Measurements from ENCODE around the gene SPRED3. TPM values are rescaled to one million over a fixed set of nuclear protein-coding genes. Genes with fewer than 3 reads are reported as not detected.
A peak's percentile ranks its signal among the peaks of the same experiment; 100 is the strongest.
"Not testable (repeated sequence)": the region's sequence is repeated elsewhere in the genome, so short reads cannot be mapped to it uniquely, and the experiment has no call there.

Gene SPRED3
- total RNA-seq, 1 donor = 0.10 TPM

DNA sequence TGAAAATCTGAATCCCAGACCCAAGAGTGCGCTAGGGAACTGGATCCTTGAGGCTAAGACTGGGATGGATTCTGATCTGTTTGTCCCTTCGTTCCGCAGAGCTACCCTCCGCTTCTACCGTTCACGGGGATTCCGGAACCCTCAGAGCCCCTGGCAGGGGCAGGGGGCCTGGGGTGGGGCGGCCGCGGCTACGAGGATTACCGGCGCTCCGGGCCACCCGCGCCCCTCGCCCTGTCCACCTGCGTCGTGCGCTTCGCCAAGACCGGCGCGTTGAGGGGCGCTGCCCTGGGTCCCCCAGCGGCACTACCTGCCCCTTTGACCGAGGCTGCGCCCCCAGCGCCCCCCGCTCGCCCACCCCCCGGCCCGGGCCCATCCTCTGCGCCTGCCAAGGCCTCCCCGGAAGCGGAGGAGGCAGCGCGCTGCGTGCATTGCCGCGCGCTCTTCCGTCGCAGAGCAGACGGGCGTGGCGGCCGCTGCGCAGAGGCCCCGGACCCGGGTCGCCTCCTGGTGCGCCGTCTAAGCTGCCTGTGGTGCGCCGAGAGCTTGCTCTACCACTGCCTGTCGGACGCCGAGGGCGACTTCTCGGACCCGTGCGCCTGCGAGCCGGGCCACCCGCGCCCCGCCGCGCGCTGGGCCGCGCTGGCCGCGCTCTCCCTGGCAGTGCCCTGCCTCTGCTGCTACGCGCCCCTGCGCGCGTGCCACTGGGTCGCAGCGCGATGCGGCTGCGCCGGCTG is 7.1 kb downstream of the SPRED3 start:
- Histone ChIP-seq H3K4me3 (ENCODE audit: low read length) (peak overlapping the region; percentile 19), H3K4me1 (ENCODE audit: insufficient read depth, low read length) (peaks cover 10% of the 10 kb centered on the region), H3K27me3 (ENCODE audit: insufficient read depth, low read length) (peaks cover 41% of the 10 kb centered on the region), H3K9me3 (ENCODE audit: low read depth, low read length) (no peaks in the 10 kb centered on the region)

DNA sequence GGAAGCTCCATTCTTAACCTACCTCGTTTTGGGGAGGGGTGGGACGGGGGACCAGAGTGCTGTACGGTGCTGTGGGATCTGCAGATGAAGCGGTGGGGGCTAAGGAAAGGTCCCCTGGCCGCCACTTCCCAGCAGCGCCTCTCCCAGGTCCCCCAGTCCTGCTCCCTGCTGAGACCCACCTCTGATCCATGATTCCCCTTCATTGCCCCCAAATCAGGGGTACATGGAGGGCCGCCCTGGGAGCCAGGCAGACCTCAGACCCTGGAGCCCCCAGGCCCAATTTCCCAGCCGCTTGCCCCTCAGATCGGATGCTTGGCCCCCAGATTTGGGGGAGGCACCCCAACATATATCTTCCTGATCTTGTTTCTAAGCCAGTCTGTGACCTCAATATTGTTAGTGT is 10.6 kb downstream of the SPRED3 start:
- H3K4me1 ChIP-seq (ENCODE audit: insufficient read depth, low read length) = peaks cover 15% of the 10 kb centered on the region

DNA sequence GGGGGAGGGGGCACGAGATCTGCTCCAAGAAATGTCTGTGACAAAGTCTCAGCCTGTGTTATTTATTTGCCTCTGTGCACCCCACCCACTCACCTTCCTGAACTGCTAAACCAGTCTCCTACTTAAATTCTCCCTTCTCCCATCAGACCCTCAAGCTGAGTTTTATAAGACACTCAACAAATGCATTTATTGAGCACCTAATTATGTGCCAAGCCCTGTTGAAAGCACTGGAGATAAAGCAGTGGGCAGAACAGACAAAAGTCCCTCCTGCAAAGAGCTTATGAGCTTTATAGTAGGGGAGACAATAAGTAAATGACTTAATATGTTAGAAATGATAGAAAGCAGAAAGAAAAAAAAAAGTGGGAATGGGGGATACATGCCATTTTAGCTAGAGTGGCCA is 11.0 kb downstream of the SPRED3 start:
- Histone ChIP-seq H3K4me1 (ENCODE audit: insufficient read depth, low read length) (peaks cover 17% of the 10 kb centered on the region), H3K27me3 (ENCODE audit: insufficient read depth, low read length) (peaks cover 21% of the 10 kb centered on the region), H3K9me3 (ENCODE audit: low read depth, low read length) (no peaks in the 10 kb centered on the region), H3K4me3 (ENCODE audit: low read length) (no peak overlapping the region)

More for the DNA sequence above, 10.6 kb downstream of the SPRED3 start:
- no peaks in the 10 kb centered on the region for H3K9me3 ChIP-seq (ENCODE audit: low read depth, low read length)
- H3K4me3 ChIP-seq (ENCODE audit: low read length) = no peak overlapping the region
- peaks cover 26% of the 10 kb centered on the region for H3K27me3 ChIP-seq (ENCODE audit: insufficient read depth, low read length)

DNA sequence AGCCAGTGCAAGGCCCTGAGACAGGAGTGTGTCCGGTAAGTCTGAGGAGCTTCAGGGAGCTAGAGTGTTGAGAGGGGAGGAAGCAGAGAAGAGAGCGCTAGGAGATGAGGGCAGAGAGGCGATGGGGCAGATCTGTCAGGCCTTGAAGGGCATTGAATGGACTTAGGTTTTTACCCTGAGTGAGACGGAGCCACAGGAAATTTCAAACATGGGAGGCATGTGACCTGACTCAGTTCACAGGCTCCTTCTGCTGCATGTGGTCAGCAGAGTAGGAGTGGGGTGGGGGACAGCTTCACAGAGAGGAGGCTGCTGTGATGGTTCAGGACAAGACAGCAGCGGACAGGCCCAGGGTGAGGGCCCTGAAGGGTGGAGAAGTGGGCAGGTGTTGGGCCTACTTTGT is 11.9 kb downstream of the SPRED3 start:
- no peaks in the 10 kb centered on the region for H3K9me3 ChIP-seq (ENCODE audit: low read depth, low read length)
- H3K4me3 ChIP-seq (ENCODE audit: low read length) = no peak overlapping the region
- peaks cover 15% of the 10 kb centered on the region for H3K27me3 ChIP-seq (ENCODE audit: insufficient read depth, low read length)
- H3K4me1 ChIP-seq (ENCODE audit: insufficient read depth, low read length) = peaks cover 11% of the 10 kb centered on the region

DNA sequence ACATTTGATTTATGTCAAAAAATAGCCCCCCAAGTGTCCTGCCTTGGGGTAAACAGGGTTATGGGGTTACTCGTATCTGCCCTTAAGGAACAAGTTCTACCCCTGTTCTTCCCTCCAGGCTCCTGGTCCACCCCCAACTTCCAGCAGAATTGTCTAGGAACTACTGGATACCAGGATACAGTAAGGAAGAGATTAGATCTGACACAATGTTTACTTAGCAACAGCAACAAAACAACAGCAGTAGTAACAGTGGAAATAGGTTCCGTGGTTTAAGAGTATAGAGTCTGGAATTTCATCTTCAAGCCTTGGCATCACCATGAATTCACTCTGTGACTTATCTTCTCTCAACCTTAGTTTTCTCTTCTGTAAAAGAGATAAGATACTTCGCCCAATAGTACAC is 12.7 kb downstream of the SPRED3 start:
- Histone ChIP-seq H3K4me3 (ENCODE audit: low read length) (no peak overlapping the region), H3K9me3 (ENCODE audit: low read depth, low read length) (no peaks in the 10 kb centered on the region), H3K27me3 (ENCODE audit: insufficient read depth, low read length) (peaks cover 13% of the 10 kb centered on the region), H3K4me1 (ENCODE audit: insufficient read depth, low read length) (peaks cover 11% of the 10 kb centered on the region)

DNA sequence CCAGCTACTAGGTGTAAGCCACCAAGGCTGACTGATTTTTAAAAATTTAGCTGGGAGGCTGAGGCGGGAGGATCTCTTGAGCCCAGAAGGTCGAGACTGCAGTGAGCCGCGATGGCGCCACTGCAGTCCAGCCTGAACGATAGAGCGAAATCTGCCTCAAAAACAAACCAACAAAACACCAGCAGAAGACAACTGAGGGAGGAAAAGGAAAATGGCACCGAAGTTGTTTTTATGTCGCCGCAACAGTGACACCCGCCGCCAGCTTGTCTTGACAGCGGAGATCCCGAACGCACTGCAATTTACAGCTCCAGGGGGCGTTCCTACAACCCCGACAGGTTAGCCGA is 14.1 kb downstream of the SPRED3 start:
- Histone ChIP-seq H3K4me1 (ENCODE audit: insufficient read depth, low read length) (peaks cover 11% of the 10 kb centered on the region), H3K4me3 (ENCODE audit: low read length) (peak overlapping the region; percentile 33)

DNA sequence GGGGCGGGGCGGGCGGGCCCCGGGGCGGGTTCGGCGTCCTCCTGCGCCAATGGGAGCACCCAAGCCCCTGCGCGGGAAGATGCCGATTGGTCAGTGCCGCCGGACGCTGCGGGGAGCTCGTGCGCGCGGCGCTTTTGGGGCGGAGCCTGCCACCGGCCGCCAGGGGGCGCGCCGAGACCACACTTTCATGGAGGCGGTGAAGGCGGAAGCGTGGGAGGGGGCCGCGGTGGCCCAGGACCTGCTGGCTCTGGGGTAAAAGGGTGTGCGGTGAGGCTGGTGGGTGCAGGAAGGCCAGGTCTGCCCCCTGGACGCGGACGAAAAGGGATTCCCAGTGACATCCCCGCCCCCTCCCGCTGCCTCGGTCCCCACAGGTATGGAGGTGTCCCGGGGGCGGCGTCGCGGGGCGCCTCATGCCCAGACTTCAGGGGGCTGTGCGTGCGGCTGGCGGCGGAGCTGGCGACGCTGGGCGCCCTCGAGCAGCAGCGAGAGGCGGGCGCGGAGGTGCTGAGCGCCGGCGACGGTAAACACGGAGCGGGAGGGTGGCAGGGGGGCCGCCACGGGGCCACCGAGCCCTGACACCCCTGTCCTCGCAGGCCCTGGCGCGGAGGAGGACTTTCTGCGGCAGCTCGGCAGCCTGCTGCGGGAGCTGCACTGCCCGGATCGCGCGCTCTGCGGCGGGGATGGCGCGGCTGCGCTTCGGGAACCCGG is 14.6 kb downstream of the SPRED3 start, which contains the start of gene FAM98C:
Gene FAM98C, plus strand, starts transcription at position 127 of the 708 bp plus-strand sequence. Its CDS starts 61 bp downstream, at position 188.
- Histone ChIP-seq H3K9me3 (ENCODE audit: low read depth, low read length) (no peaks in the 10 kb centered on the region), H3K27me3 (ENCODE audit: insufficient read depth, low read length) (peaks cover 2% of the 10 kb centered on the region), H3K4me1 (ENCODE audit: insufficient read depth, low read length) (peaks cover 11% of the 10 kb centered on the region), H3K4me3 (ENCODE audit: low read length) (peak within 1 kb of the TSS; percentile 76)

More for the DNA sequence above, 14.1 kb downstream of the SPRED3 start:
- H3K9me3 ChIP-seq (ENCODE audit: low read depth, low read length) = no peaks in the 10 kb centered on the region
- peaks cover 2% of the 10 kb centered on the region for H3K27me3 ChIP-seq (ENCODE audit: insufficient read depth, low read length)

DNA sequence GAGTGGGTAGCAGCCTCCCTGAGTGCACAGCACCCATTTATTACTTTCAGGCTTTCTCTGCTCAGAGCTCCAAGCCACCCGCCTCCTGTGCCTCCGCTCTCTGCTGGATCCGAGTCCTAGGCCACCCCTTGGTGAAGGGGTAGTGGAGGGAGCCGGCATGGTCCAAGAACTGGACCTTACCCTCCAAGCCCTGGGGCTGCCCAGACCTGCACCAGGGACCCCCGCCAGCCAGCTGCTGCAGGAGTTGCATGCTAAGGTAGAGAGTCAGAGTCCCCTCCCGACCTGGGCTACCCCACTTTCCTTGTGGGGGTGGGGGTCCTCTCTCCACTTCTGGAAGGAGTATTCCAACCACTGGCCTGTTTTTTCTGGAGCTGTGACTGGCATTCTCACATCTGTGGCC is 16.4 kb downstream of the SPRED3 start:
- H3K27me3 ChIP-seq (ENCODE audit: insufficient read depth, low read length) = no peaks in the 10 kb centered on the region
- peaks cover 14% of the 10 kb centered on the region for H3K4me1 ChIP-seq (ENCODE audit: insufficient read depth, low read length)
- H3K4me3 ChIP-seq (ENCODE audit: low read length) = no peak overlapping the region
- no peaks in the 10 kb centered on the region for H3K9me3 ChIP-seq (ENCODE audit: low read depth, low read length)

DNA sequence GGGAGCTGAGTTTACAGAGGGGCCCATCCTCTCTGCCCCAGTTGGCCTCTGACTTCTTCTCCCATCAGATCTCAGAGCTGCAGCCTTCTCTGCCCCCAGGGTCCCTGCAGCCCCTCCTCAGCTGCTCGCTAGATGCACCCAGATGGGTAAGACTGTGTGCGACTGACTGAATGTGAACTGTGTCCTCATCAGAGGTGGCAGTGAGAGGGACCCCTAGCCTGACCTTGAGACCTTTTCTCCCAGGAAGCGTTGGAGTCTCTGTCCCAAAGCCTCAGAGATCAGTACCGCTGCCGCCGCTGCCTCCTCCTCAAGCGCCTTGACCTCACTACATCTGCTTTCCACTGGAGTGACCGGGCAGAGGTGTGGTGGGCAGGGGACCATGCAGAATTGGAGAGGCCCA is 16.8 kb downstream of the SPRED3 start:
- H3K9me3 ChIP-seq (ENCODE audit: low read depth, low read length) = no peaks in the 10 kb centered on the region
- peaks cover 16% of the 10 kb centered on the region for H3K4me1 ChIP-seq (ENCODE audit: insufficient read depth, low read length)
- no peaks in the 10 kb centered on the region for H3K27me3 ChIP-seq (ENCODE audit: insufficient read depth, low read length)
- H3K4me3 ChIP-seq (ENCODE audit: low read length) = no peak overlapping the region

DNA sequence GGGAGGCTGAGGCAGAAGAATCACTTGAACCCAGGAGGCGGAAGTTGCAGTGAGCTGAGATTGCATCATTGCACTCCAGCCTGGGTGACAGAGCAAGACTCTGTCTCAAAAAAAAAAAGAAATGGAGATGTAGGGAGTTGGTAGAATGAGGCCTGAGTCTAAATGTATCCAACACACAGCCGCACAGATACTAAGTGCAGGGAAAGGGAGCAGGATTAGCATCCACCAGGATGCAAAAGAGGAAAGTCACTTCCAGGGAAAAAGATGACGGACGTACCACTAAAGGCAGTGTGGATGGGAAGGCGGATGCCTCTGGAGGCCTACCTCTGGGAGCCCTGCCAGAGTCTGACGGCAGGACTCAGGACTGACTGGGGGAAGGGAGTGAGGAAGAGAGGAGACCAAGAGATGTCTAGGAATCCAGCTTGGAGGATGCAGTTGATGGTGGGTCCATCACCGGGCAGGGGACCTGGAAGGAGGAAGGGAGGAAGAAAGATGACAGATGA is 21.2 kb downstream of the SPRED3 start:
- Histone ChIP-seq H3K9me3 (ENCODE audit: low read depth, low read length) (no peaks in the 10 kb centered on the region), H3K4me3 (ENCODE audit: low read length) (no peak overlapping the region)

DNA sequence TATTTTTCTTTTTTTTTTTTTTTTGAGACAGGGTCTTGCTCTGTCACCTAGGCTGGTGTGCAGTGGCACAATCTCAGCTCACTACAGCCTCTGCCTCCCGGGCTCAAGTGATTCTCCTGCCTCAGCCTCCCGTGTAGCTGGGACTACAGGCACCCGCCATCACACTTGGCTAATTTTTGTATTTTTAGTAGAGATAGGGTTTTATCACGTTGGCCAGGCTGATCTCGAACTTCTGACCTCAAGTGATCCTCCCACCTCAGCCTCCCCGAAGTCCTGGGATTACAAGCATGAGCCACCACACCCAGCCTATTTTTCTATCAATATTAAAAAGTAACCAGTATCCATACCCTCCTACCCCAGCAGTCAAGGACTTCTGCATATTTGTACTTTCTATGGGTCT is 21.9 kb downstream of the SPRED3 start:
- H3K9me3 ChIP-seq (ENCODE audit: low read depth, low read length); H3K4me1 ChIP-seq (ENCODE audit: insufficient read depth, low read length); H3K4me3 ChIP-seq (ENCODE audit: low read length); H3K27me3 ChIP-seq (ENCODE audit: insufficient read depth, low read length): not testable (repeated sequence)

More for the DNA sequence above, 21.2 kb downstream of the SPRED3 start:
- no peaks in the 10 kb centered on the region for H3K27me3 ChIP-seq (ENCODE audit: insufficient read depth, low read length)
- peaks cover 5% of the 10 kb centered on the region for H3K4me1 ChIP-seq (ENCODE audit: insufficient read depth, low read length)

DNA sequence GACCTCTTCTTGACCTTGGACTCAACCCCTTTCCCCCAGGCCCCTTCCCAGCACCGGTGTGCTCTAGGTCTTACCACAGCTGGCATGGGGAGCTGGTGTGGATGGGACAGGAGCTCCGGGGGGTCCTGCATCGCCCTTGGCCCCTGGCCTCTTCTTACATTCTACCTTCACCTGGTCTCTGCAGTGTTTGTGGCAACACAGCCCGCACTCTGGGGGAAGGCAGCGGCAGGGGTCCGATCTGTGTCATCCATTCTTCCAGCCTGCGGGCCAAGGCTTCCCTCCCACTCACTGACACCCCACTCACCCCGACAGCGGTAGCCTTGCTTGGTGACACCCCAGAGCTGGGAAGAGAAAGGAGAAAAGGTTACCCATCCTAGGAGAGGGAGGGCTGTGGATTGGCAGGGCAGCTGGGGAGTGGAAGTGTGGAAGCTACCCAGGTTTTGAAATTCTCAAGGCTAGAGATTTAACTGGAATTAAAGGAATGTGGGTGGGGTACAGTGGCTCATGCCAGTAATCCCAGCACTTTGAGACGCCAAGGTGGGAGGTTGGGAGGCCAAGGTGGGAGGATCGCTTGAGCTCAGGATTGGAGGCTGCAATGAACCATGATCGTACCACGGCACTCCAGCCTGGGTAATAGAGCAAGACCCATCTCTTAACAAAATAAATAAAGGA is 22.7 kb downstream of the SPRED3 start:
- peaks cover 4% of the 10 kb centered on the region for H3K4me1 ChIP-seq (ENCODE audit: insufficient read depth, low read length)
- H3K4me3 ChIP-seq (ENCODE audit: low read length) = no peak overlapping the region
- no peaks in the 10 kb centered on the region for H3K27me3 ChIP-seq (ENCODE audit: insufficient read depth, low read length)
- H3K9me3 ChIP-seq (ENCODE audit: low read depth, low read length) = no peaks in the 10 kb centered on the region

DNA sequence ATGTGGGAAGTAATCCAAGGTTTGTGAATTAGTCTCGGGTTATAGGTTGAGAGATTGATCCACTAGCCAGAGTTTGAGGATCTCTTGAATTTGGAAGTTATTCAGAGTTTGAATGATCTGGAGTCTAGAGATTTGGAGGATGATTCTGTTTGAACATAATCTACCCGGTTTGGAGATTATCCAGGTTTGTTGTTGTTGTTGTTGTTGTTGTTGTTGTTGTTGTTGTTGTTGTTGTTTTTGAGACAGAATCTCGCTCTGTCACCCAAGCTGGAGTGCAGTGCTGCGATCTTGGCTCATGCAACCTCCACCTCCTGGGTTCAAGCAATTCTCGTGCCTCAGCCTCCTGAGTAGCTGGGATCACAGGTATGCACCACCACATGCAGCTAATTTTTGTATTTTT is 23.4 kb downstream of the SPRED3 start:
- H3K9me3 ChIP-seq (ENCODE audit: low read depth, low read length); H3K4me3 ChIP-seq (ENCODE audit: low read length); H3K4me1 ChIP-seq (ENCODE audit: insufficient read depth, low read length); H3K27me3 ChIP-seq (ENCODE audit: insufficient read depth, low read length): not testable (repeated sequence)

DNA sequence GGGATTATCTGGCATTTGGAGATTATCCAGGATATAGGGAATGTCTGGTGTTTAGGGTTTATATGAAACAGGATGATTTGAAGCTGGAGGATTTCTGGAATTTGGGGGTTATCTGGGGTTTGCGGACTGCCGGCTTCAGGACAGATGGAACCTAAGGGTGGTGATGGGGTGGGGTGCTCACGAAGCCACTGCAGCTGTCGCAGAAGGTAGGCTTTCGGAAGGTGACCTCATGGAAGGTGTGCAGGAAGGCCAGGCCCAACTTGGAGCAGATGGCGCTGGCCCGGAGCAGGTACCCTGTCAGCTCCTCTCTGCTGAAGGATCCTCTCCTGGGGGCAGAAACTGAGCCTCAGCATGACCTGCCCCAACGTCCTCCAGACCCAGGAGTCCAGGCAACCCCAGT is 24.0 kb downstream of the SPRED3 start:
- H3K9me3 ChIP-seq (ENCODE audit: low read depth, low read length) = no peaks in the 10 kb centered on the region
- H3K4me1 ChIP-seq (ENCODE audit: insufficient read depth, low read length) = peaks cover 10% of the 10 kb centered on the region
- no peaks in the 10 kb centered on the region for H3K27me3 ChIP-seq (ENCODE audit: insufficient read depth, low read length)
- no peak overlapping the region for H3K4me3 ChIP-seq (ENCODE audit: low read length)

DNA sequence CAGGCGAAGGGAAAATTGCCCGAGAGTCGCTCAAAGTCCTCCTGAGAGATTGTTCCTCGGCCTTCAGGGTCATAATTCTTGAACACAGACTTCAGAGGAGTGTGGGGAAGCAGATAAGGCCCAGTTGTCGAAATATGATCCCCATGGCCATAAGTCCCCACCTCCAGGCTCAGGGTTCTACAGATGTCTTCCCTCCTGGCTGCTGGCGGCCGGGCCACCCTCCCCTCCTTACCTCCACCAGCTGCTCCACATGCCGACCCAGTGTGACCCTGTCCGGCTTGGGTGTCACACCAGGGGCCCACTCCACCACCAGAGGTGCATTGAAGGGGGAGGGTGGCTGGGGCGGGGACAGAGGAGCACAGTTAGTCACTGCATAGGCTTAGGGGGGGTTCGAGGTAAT is 24.5 kb downstream of the SPRED3 start:
- Histone ChIP-seq H3K9me3 (ENCODE audit: low read depth, low read length) (no peaks in the 10 kb centered on the region), H3K27me3 (ENCODE audit: insufficient read depth, low read length) (no peaks in the 10 kb centered on the region), H3K4me3 (ENCODE audit: low read length) (no peak overlapping the region), H3K4me1 (ENCODE audit: insufficient read depth, low read length) (peaks cover 14% of the 10 kb centered on the region)

All from mononuclear cell (primary cell).